GM19239 (cell line): ENCODE measurements around the gene FOXP2.
"Not testable (repeated sequence)": the region's sequence is repeated elsewhere in the genome, so short reads cannot be mapped to it uniquely, and the experiment has no call there.

ENCODE experiments used
- DNase-seq: peaks from one replicate; pipeline ENCODE4 v3.0.0; 2011; ENCODE audit warnings: low spot score; ENCODE audit not compliant: insufficient read length
- FAIRE-seq: peaks from 2 replicates; lab custom pipeline; 2011; peaks lifted over from hg19 to GRCh38; lab: Jason Lieb, UNC

Gene FOXP2

GRCh38 chr7:114414156-114415063 lies at the start of gene FOXP2:
Gene FOXP2 (plus strand): TSS chr7:114414815. CDS start chr7:114426512, 11,697 bp downstream.
- FAIRE-seq = no peak
- no peak for DNase-seq

- no peak for FAIRE-seq
- DNase-seq = no peak
Measured at GRCh38 chr7:114365791-114366190, 48.8 kb upstream of the FOXP2 start.

GRCh38 chr7:114368492-114368891 lies 46.1 kb upstream of the FOXP2 start:
- no peak for DNase-seq
- no peak for FAIRE-seq

GRCh38 chr7:114369294-114369693 lies 45.3 kb upstream of the FOXP2 start:
- FAIRE-seq (no peak), DNase-seq (no peak)

- DNase-seq = no peak
- FAIRE-seq = no peak
Measured at GRCh38 chr7:114372619-114373018, 42.0 kb upstream of the FOXP2 start.

GRCh38 chr7:114375907-114376306 lies 38.7 kb upstream of the FOXP2 start:
- no peak for FAIRE-seq
- no peak for DNase-seq

- not testable (repeated sequence) for FAIRE-seq, DNase-seq
Measured at GRCh38 chr7:114383946-114384345, 30.7 kb upstream of the FOXP2 start.

- DNase-seq, FAIRE-seq: not testable (repeated sequence)
Measured at GRCh38 chr7:114384346-114384745, 30.3 kb upstream of the FOXP2 start.

- no peak for DNase-seq
- FAIRE-seq = no peak
Measured at GRCh38 chr7:114388021-114388420, 26.6 kb upstream of the FOXP2 start.

- FAIRE-seq = no peak
Measured at GRCh38 chr7:114392686-114393085, 21.9 kb upstream of the FOXP2 start.

GRCh38 chr7:114402876-114403635 lies 11.6 kb upstream of the FOXP2 start:
- no peak for DNase-seq
- FAIRE-seq = no peak

More at GRCh38 chr7:114392686-114393085, 21.9 kb upstream of the FOXP2 start:
- no peak for DNase-seq

GRCh38 chr7:114405427-114405826 lies 9.2 kb upstream of the FOXP2 start:
- FAIRE-seq (no peak), DNase-seq (no peak)

- no peak for DNase-seq
- FAIRE-seq = no peak
Measured at GRCh38 chr7:114409750-114410149, 4.9 kb upstream of the FOXP2 start.

GRCh38 chr7:114412548-114412947 lies 2.1 kb upstream of the FOXP2 start:
- DNase-seq = no peak
- no peak for FAIRE-seq

- no peak for DNase-seq
- FAIRE-seq = no peak
Measured at GRCh38 chr7:114413761-114414155, 857 bp upstream of the FOXP2 start.

- no peak for DNase-seq
- FAIRE-seq = no peak
Measured at GRCh38 chr7:114415064-114415989, 712 bp downstream of the FOXP2 start.

- no peak for DNase-seq
- no peak for FAIRE-seq
Measured at GRCh38 chr7:114416129-114416990, 1.7 kb downstream of the FOXP2 start.

GRCh38 chr7:114417290-114417689 lies 2.7 kb downstream of the FOXP2 start:
- DNase-seq (no peak), FAIRE-seq (no peak)

- FAIRE-seq (no peak), DNase-seq (no peak)
Measured at GRCh38 chr7:114418117-114418516, 3.5 kb downstream of the FOXP2 start.
